Muscle of leg (tissue), 16 donors: Measurements from ENCODE around the gene ATP2B1. TPM values are rescaled to one million over a fixed set of nuclear protein-coding genes. Genes with fewer than 3 reads are reported as not detected.
"Not testable (repeated sequence)": the region's sequence is repeated elsewhere in the genome, so short reads cannot be mapped to it uniquely, and the experiment has no call there.

Source experiments
- DNase-seq: peaks from one replicate; pipeline ENCODE4 v3.0.0; 2013
- H3K27ac ChIP-seq: one replicate; pipeline ENCODE4 v1.5.1; 2013; ENCODE audit warnings: mild to moderate bottlenecking, low read length, control low read depth
- H3K27me3 ChIP-seq: one replicate; pipeline ENCODE4 v1.6.1; 2013; ENCODE audit warnings: low read length; ENCODE audit not compliant: control insufficient read depth, insufficient read depth
- H3K36me3 ChIP-seq: one replicate; pipeline ENCODE4 v1.6.1; 2013; ENCODE audit warnings: low read length; ENCODE audit not compliant: control insufficient read depth, insufficient read depth
- H3K4me1 ChIP-seq: one replicate; pipeline ENCODE4 v1.6.1; 2013; ENCODE audit warnings: low read length; ENCODE audit not compliant: control insufficient read depth, insufficient read depth
- H3K4me3 ChIP-seq: one replicate; pipeline ENCODE4 v1.5.1; 2013; ENCODE audit warnings: low read length, control low read depth
- H3K9me3 ChIP-seq: replicated peaks from 2 replicates; pipeline ENCODE4 v1.6.1; 2013; ENCODE audit warnings: low read depth, low read length; ENCODE audit not compliant: control insufficient read depth
- WGBS: methylation state at CpG from one replicate; pipeline ENCODE4 v1.1.5; 2013; ENCODE audit warnings: missing lambda C conversion rate; ENCODE audit not compliant: insufficient coverage; 5-methylcytosine and 5-hydroxymethylcytosine counted together
- long read RNA-seq, 11 donors: transcript quantifications; one replicate each; lab custom pipeline, GENCODE V29; 2026
- polyA plus RNA-seq, 8 donors: library from polyadenylated mRNA; unstranded; fragments of 120-200 nt; gene quantifications; one replicate each; pipeline versions ENCODE4 v1.2.1 to v1.2.3, GENCODE V29; 2013; ENCODE audit warnings: inconsistent platforms in 1 of 8, low replicate concordance in 1 of 8; ENCODE audit not compliant: insufficient read length in 8 of 8, insufficient read depth in 1 of 8
- total RNA-seq: library from RNA; stranded (reverse); fragments of 120-200 nt; gene quantifications from one replicate; pipeline ENCODE4 v1.2.4, GENCODE V29; 2013

The ATP2B1 gene
- total RNA-seq: 112 TPM
- polyA plus RNA-seq: 100 to 1,000 TPM in 1 of 8 donors, 10 to 100 TPM in 7; 59.3 to 102 (median 84.3) TPM
- long read RNA-seq, donor 1, full-length matches to known transcripts: 5 of 13 reads
- long read RNA-seq, donor 1, partial matches to known transcripts: 8 of 13 reads
- long read RNA-seq, donor 1, other reads (novel, unspliced or antisense): 0 of 13 reads
- long read RNA-seq, donor 2: 0 reads
- long read RNA-seq, donor 3, full-length matches to known transcripts: 7 of 156 reads
- long read RNA-seq, donor 3, partial matches to known transcripts: 149 of 156 reads
- long read RNA-seq, donor 3, other reads (novel, unspliced or antisense): 0 of 156 reads
- long read RNA-seq, donor 4, partial matches to known transcripts: 7 of 24 reads
- long read RNA-seq, donor 4, other reads (novel, unspliced or antisense): 12 of 24 reads
- long read RNA-seq, donor 5, transcript ATP2B1-205 (2 exons, 874 nt): major isoform, 10 of 96 reads
- long read RNA-seq, donor 5, partial matches to known transcripts: 81 of 96 reads
- long read RNA-seq, donor 5, other reads (novel, unspliced or antisense): 0 of 96 reads
- long read RNA-seq, donor 6, full-length matches to known transcripts: 17 of 102 reads
- long read RNA-seq, donor 6, partial matches to known transcripts: 85 of 102 reads
- long read RNA-seq, donor 6, other reads (novel, unspliced or antisense): 0 of 102 reads
- long read RNA-seq, donor 7, transcript ATP2B1-205 (2 exons, 874 nt): major isoform, 5 of 98 reads
- long read RNA-seq, donor 7, partial matches to known transcripts: 92 of 98 reads
- long read RNA-seq, donor 7, other reads (novel, unspliced or antisense): 0 of 98 reads
- long read RNA-seq, donor 8, partial matches to known transcripts: 60 of 64 reads
- long read RNA-seq, donor 8, other reads (novel, unspliced or antisense): 0 of 64 reads
- long read RNA-seq, donor 9, partial matches to known transcripts: 77 of 83 reads
- long read RNA-seq, donor 9, other reads (novel, unspliced or antisense): 0 of 83 reads
- long read RNA-seq, donor 10, full-length matches to known transcripts: 8 of 179 reads
- long read RNA-seq, donor 10, partial matches to known transcripts: 171 of 179 reads
- long read RNA-seq, donor 10, other reads (novel, unspliced or antisense): 0 of 179 reads
- long read RNA-seq, donor 11, full-length matches to known transcripts: 2 of 57 reads
- long read RNA-seq, donor 11, partial matches to known transcripts: 55 of 57 reads
- long read RNA-seq, donor 11, other reads (novel, unspliced or antisense): 0 of 57 reads

DNA sequence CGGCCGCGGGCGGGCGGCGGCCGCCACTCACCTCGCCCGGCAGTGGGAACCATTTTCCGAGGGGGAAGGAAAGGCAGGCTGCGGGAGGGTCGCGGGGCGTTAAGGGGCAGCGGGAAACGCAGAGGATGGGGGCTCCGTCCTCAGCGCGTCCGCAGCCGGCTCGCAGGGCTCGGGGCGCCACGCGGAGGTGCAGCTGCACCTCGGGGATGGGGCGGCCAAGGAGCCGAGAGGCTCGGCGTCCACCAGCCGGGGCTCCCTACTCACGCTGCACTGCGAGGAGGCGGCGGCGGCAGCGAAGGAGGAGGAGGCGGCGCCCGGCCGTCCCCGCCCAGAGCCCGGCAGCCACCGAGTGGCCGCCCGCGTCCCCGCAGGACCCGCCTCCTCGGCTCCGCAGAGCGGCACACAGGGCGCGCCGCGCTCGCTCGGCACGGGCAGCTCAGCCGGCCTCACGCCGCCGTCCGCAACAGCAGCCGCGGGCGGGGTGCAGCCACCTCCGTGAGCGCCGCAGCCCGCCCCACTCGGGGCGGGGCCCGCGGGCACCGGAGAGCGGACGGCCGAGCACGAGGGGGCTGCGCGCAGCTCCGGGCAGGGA, at the start of gene ATP2B1:
ATP2B1 (minus strand) TSS at position 274 of the 592 bp plus-strand sequence. CDS start 52,952 bp downstream, outside the sequence.
- Histone ChIP-seq H3K9me3 (no peaks in the 10 kb centered on the region), H3K4me1 (peaks cover 3% of the 10 kb centered on the region), H3K27ac (peak within 1 kb of the TSS; percentile 98), H3K4me3 (peak within 1 kb of the TSS; percentile 96), H3K36me3 (no peaks in the 10 kb centered on the region), H3K27me3 (peaks cover 2% of the 10 kb centered on the region)
- under 1% methylated on average over 82 of the region's 84 CpGs for WGBS
- peak; percentile 95 for DNase-seq

DNA sequence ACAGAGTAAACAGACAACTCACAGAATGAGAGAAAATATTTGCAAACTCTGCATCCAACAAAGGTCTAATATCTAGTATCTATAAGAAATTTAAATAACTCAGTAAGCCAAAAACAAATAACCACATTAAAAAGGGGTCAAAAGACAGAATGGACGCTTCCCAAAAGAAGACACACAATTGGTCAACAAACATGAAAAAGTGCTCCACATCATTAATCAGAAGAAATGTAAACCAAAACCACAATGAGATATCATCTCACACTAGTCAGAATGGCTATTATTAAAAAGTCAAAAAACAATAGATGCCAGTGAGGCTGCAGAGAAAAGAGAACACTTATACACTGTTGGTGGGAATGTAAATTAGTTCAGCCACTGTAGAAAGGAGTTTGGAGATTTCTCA, 49.3 kb upstream of the ATP2B1 start:
- H3K27me3 ChIP-seq, H3K4me3 ChIP-seq, H3K36me3 ChIP-seq, DNase-seq, H3K9me3 ChIP-seq, H3K27ac ChIP-seq, H3K4me1 ChIP-seq: not testable (repeated sequence)
- no CpG with 5 or more reads among the region's 1 CpG for WGBS

DNA sequence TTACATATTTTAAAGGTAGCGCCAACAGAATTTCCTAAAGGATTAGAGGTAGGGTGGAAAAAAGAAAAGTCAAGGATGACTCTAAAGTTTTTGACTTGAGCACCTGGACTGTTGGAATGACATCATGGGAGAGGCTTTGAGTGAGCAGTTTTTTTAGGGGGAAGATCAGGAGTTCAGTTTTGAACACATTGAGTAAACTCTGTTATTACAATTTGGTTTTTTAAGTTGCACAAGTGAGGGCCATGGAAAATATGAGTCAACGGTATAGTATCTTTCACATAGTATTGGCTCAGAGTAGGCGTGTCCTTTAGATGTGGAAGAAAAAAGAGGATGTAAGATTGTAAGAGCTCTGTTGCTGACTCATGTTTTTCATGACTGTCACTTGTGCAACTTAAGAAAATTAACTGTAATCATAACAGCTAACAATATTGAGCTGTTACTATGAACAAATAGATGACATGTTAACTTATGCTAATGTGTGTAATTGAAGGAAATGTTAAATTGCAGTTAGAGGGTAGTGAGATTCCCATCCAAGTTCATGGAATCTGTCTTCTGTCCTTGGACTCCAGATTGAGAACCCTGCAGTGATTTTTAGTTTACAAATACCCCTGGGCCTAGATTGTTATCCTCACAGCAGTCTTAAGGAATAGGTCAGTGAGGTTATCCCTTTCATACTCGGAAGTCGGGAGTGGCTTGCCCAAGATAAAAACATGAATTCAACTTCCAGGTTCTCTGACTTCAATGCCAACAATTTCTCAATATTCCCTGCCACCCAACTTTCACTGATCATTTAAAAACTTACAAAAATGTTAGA, 48.2 kb upstream of the ATP2B1 start:
- Histone ChIP-seq H3K4me3 (no peak overlapping the region), H3K27me3 (no peaks in the 10 kb centered on the region), H3K9me3 (no peaks in the 10 kb centered on the region), H3K36me3 (no peaks in the 10 kb centered on the region), H3K27ac (peak overlapping the region; percentile 59), H3K4me1 (peaks cover 12% of the 10 kb centered on the region)
- WGBS: 100% methylated on average over 1 of the region's 5 CpGs
- peak; percentile 86 for DNase-seq

DNA sequence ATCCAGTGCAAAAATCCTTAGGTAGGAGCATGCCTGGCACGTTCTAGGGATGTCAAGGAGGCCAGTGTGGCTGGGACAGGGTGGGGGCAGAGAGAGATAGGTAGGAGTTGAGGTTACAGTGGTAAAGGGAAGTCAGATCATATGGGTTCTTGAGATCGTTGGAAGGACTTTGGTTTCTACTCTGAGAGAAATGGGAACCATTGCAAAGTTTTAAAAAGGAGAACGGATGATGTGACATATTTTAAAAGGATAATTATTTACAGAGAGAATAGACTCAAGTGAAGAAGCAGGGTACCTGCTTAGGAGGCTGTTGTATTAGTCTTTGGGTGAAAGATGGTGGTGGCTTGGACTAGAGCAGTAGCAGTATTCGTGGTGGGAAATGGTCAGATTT, 47.6 kb upstream of the ATP2B1 start:
- WGBS: 71% methylated on average over 4 of the region's 4 CpGs

DNA sequence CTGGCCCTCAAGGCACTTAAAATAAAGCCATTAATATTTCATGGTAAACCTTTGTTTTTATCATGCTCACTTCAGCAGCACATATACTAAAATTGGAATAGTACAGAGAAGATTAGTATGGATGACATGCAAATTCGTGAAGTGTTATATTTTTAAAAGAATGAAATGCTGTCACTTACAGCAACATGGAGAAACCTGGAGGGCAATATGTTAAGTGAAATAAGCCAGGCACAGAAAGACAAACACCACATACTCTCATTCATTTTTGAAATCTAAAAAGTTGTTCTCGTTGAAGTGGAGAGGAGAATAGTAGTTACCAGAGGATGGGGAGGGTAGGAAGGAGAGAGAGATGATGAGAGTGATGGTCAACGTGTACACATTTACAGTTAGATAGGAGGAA, 45.4 kb upstream of the ATP2B1 start:
- Histone ChIP-seq H3K4me1 (peaks cover 12% of the 10 kb centered on the region), H3K27me3 (no peaks in the 10 kb centered on the region), H3K4me3 (no peak overlapping the region), H3K9me3 (no peaks in the 10 kb centered on the region), H3K27ac (no peak overlapping the region), H3K36me3 (no peaks in the 10 kb centered on the region)
- 60% methylated on average over 1 of the region's 3 CpGs for WGBS
- DNase-seq: no peak

More for the DNA sequence above, 47.6 kb upstream of the ATP2B1 start:
- H3K4me3 ChIP-seq: no peak overlapping the region
- H3K27me3 ChIP-seq: no peaks in the 10 kb centered on the region
- H3K4me1 ChIP-seq: peaks cover 12% of the 10 kb centered on the region
- no peaks in the 10 kb centered on the region for H3K9me3 ChIP-seq
- no peak for DNase-seq
- peak overlapping the region; percentile 59 for H3K27ac ChIP-seq
- no peaks in the 10 kb centered on the region for H3K36me3 ChIP-seq

DNA sequence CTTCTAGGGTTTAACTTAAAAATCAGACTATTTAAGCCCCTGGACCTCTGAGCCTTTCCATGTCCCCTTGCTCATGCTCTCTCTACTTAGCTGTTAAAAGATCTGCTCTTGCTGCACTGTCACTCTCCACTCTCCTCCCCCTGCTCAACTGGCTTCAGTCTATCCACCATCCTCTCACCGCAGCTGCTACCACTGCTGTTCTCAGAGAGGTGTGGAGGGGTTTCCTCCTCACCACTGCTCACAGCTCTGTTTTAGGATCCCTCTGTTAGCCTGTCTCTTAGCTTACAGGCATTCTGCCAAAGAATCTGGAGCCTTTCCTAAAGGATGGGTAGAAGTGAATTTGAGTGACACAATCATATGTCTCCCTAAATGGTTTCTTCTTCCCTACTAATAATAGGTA, 43.7 kb upstream of the ATP2B1 start:
- no CpG with 5 or more reads among the region's 1 CpG for WGBS
- H3K4me3 ChIP-seq: no peak overlapping the region
- peak; percentile 49 for DNase-seq

DNA sequence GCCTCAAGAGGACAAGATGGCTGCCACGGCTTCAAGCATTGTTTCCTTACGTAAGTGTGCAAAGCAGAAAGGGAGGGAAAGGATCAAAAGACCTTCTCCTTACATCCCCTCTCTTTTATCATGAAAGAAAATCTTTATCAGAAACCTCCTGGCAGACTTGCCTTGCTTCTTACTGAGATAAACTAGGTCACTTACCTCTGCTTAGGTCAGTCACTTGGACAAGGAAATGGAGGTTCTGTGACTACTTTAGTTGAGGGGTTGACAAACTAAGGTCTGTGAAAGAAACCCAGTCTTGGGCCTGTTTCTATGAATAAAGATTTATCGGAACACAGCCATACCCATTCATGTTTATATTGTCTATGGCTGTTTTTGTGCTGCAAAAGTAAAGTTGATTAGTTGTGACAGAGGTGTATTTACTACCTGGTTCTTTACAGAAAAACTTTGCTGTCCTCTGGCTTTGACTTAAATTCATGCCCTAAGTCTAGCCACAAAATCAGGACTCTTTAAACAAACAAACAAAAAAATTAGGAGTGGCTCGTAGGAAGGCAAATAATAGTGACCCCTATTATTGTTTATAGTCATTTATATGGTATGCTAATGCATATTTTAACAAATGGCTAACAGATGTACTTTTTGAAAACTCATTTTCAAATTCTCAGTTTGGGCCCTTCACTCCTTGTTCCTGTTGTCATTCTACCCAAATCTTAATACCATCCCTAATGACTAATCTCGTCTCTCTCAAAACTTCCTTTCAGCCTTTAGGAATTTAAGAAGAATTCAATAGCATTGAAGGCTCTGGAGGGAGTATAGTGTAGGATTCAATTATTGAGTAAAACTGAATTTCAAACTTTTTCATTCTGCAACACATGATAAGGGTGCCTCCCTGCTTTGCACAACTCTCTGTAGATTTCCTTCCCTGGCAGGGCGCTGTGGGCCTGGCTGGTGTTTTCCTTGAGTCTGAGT, 42.0 kb upstream of the ATP2B1 start:
- no peak for DNase-seq
- WGBS: no CpG with 5 or more reads among the region's 6 CpGs
- Histone ChIP-seq H3K27ac (no peak overlapping the region), H3K36me3 (no peaks in the 10 kb centered on the region), H3K27me3 (no peaks in the 10 kb centered on the region), H3K9me3 (no peaks in the 10 kb centered on the region), H3K4me3 (no peak overlapping the region), H3K4me1 (peaks cover 12% of the 10 kb centered on the region)

More for the DNA sequence above, 43.7 kb upstream of the ATP2B1 start:
- Histone ChIP-seq H3K9me3 (no peaks in the 10 kb centered on the region), H3K4me1 (peaks cover 12% of the 10 kb centered on the region), H3K27me3 (no peaks in the 10 kb centered on the region), H3K27ac (peak overlapping the region; percentile 33), H3K36me3 (no peaks in the 10 kb centered on the region)

DNA sequence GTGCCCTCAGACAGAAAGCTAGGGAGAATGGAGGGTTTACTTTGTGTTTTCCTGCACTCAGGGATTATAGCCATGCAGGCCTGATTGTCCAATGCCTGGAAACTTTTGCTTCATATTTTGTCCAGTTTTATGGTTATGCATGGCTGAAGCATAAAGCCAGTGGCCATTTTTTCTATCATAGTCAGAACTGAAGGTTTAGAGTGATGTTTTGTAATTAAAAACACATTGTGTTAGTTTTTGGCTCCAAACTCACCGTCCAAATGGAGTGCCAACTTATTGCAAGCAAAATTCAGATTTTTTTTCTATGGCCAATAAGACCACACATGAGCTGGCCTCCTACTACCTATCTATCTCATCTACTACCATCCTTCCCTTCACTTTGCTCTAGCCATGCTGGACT, 40.2 kb upstream of the ATP2B1 start:
- Histone ChIP-seq H3K27ac (no peak overlapping the region), H3K4me3 (no peak overlapping the region), H3K4me1 (peaks cover 12% of the 10 kb centered on the region), H3K9me3 (no peaks in the 10 kb centered on the region), H3K27me3 (no peaks in the 10 kb centered on the region), H3K36me3 (no peaks in the 10 kb centered on the region)
- no peak for DNase-seq
- WGBS: no CpG with 5 or more reads among the region's 1 CpG
